ENCODE results near the gene PLA2G4B.

The PLA2G4B gene

GRCh38 chr15:41890050-41890690 lies 51.5 kb downstream of the PLA2G4B start:
- no peak for DNase-seq

- no peak for DNase-seq
Measured at GRCh38 chr15:41891226-41891625, 52.6 kb downstream of the PLA2G4B start.

GRCh38 chr15:41891946-41892345 lies 53.3 kb downstream of the PLA2G4B start:
- no peak for DNase-seq

- no peak for DNase-seq
Measured at GRCh38 chr15:41892621-41893421, 54.2 kb downstream of the PLA2G4B start.

GRCh38 chr15:41893422-41894250 lies 55.0 kb downstream of the PLA2G4B start, which contains the start of gene SPTBN5:
Gene SPTBN5 (minus strand): TSS chr15:41894053. CDS start chr15:41893497, 556 bp downstream.
- no peak for DNase-seq

- DNase-seq, result no peak
Measured at GRCh38 chr15:41894251-41894790, 55.7 kb downstream of the PLA2G4B start.

- peak; percentile 67 for DNase-seq
Measured at GRCh38 chr15:41894791-41895463, 56.3 kb downstream of the PLA2G4B start.

- no peak for DNase-seq
Measured at GRCh38 chr15:41895491-41895890, 56.8 kb downstream of the PLA2G4B start.

GRCh38 chr15:41895957-41896356 lies 57.3 kb downstream of the PLA2G4B start:
- no peak for DNase-seq

- DNase-seq, result no peak
Measured at GRCh38 chr15:41896566-41896965, 57.9 kb downstream of the PLA2G4B start.

- DNase-seq, result no peak
Measured at GRCh38 chr15:41897363-41897799, 58.7 kb downstream of the PLA2G4B start.

All from effector CD8-positive, alpha-beta T cell (primary cell).